Heart left ventricle (tissue), 13 donors: ENCODE data around the gene RIMOC1.

ENCODE experiments used
- POLR2A ChIP-seq, 2 donors: fragments of 450-650 bp; IDR thresholded peaks; one replicate each; pipeline ENCODE4 v1.6.1; 2017; ENCODE audit warnings: antibody characterized with exemption in 2 of 2, mild to moderate bottlenecking in 2 of 2, moderate library complexity in 2 of 2
- TF ChIP-seq, protein P1 (sequence below), 12 donors: fragments of 200-600 bp; sonication (generic) in 4 of 12; IDR thresholded peaks; one replicate each; pipeline versions ENCODE4 v1.5.0 to v1.8.0; 2018 to 2022; ENCODE audit warnings: antibody characterized with exemption in 12 of 12, mild to moderate bottlenecking in 5 of 12
- donor health status: ischemic (EF 13 %, LVEDD 7.1; RV severe dilation, severe dysfunction).
- donor health status: DM: no; HTN: yes; CAD: no.
- donor health status: DM: no; HTN: no; CAD: no.
- donor health status: ischemic (EF 25% LVEDD 6.9; RV normal size, moderate dysfunction).
- donor health status: ischemic (EF 25% LVEDD 5.7; RV mildly dilated, moderate dysfunction).
- donor health status: ischemic (EF 35%, LVEDD 5.7; RV mildly dilated, moderate dysfunction).
- donor health status: nonischemic (EF 11% LVEDD 7.7; RV severe dilation, severe dysfunction).
- donor health status: DM: yes; HTN: yes; CAD: no.
- donor health status: PGD.
- donor health status: ischemic (EF 29% LVEDD 5.4; RV normal size, mild dysfunction).
- donor health status: nonischemic (EF 23%, LVEDD 6.1; RV moderate dilation, normal function).

- TF ChIP-seq, protein P1, sequence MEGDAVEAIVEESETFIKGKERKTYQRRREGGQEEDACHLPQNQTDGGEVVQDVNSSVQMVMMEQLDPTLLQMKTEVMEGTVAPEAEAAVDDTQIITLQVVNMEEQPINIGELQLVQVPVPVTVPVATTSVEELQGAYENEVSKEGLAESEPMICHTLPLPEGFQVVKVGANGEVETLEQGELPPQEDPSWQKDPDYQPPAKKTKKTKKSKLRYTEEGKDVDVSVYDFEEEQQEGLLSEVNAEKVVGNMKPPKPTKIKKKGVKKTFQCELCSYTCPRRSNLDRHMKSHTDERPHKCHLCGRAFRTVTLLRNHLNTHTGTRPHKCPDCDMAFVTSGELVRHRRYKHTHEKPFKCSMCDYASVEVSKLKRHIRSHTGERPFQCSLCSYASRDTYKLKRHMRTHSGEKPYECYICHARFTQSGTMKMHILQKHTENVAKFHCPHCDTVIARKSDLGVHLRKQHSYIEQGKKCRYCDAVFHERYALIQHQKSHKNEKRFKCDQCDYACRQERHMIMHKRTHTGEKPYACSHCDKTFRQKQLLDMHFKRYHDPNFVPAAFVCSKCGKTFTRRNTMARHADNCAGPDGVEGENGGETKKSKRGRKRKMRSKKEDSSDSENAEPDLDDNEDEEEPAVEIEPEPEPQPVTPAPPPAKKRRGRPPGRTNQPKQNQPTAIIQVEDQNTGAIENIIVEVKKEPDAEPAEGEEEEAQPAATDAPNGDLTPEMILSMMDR (IDR thresholded peaks at IDR 0.05) = no peak
- no peak for TF ChIP-seq POLR2A (IDR thresholded peaks at IDR 0.05)
Measured at GRCh38 chr5:41876678-41877077, 27.5 kb upstream of the RIMOC1 start.
